Globus pallidus (tissue), 1 donor: ENCODE measurements around the gene PRSS8.

ENCODE experiments used
- DNase-seq: peaks from one replicate; pipeline ENCODE4 v3.0.0-alpha.2; 2015; ENCODE audit warnings: low spot score

The PRSS8 gene

DNA sequence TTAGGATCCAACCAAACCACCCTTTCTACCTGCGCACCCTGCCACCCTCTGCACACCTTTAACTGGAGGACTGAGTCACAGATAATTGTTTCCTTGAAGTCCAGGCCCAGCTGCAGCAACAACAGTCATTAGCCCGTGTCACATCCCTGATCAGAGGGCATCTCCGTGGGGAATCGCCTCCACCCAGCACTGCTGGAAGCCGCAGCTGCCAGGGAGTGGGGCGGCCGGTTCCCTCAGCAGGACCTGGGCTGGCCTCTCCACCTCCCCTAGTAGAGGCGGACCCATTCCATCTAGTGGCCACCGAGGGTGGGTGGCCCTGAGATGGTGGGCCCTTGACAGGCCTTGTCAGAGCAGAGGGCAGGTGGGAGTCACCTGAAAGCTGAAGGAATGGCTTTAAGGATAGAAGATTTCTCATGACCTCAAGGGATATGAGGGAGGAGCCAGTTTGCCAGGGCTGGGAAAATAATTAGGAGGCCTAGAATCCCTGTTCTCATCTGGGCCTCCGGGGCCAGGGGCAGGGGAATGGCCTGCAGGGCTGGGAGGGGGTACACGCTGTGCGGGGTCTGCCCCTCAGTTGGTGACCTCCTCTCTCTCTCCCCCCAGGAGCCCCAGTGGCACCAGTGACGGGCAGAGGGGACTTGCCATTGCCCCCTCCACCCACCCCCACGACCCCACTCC is 53.0 kb downstream of the PRSS8 start:
- no peak for DNase-seq
